Cardiac fibroblast (primary cell): ENCODE data around the gene AGPAT2.

ENCODE experiments used
- DNase-seq, 2 donors: peaks; one replicate each; pipeline versions ENCODE4 v3.0.0 to v3.0.0-alpha.2; 2010; ENCODE audit warnings: low read depth in 2 of 2
- H3K4me3 ChIP-seq, 2 donors: replicated peaks in 1 of 2; 1 replicate in 1 of 2; 2 replicates in 1 of 2; pipeline ENCODE4 v1.5.1; 2011; ENCODE audit warnings: low read depth in 2 of 2, low read length in 2 of 2, mild to moderate bottlenecking in 2 of 2, moderate library complexity in 1 of 2
- CTCF ChIP-seq: IDR thresholded peaks from one replicate; pipeline ENCODE4 v1.5.1; 2011; ENCODE audit warnings: low read depth, mild to moderate bottlenecking, low read length, inconsistent platforms

The AGPAT2 gene

GRCh38 chr9:136700959-136701667 is 13.9 kb upstream of the AGPAT2 start:
- TF ChIP-seq CTCF, result no peak

GRCh38 chr9:136700304-136700703 is 13.0 kb upstream of the AGPAT2 start:
- no peak overlapping the region for H3K4me3 ChIP-seq
- peak; percentile 43 to 49 for DNase-seq
- no peak for TF ChIP-seq CTCF

More at GRCh38 chr9:136700959-136701667, 13.9 kb upstream of the AGPAT2 start:
- no peak for DNase-seq
- no peak overlapping the region for H3K4me3 ChIP-seq

GRCh38 chr9:136698635-136699246 is 11.5 kb upstream of the AGPAT2 start:
- no peak for TF ChIP-seq CTCF
- DNase-seq, result no peak
- H3K4me3 ChIP-seq, result no peak overlapping the region

GRCh38 chr9:136697821-136698526 is 10.7 kb upstream of the AGPAT2 start:
- TF ChIP-seq CTCF, result no peak
- H3K4me3 ChIP-seq, result peak overlapping the region in 1 of 2 donors; percentile 24
- no peak for DNase-seq

GRCh38 chr9:136697146-136697820 is 10.0 kb upstream of the AGPAT2 start:
- H3K4me3 ChIP-seq, result peak overlapping the region in 1 of 2 donors; percentile 24
- peak; percentile 53 to 54 for DNase-seq
- TF ChIP-seq CTCF, result no peak

- no peak overlapping the region for H3K4me3 ChIP-seq
- DNase-seq, result no peak
- TF ChIP-seq CTCF, result no peak
Measured at GRCh38 chr9:136696502-136696901, 9.2 kb upstream of the AGPAT2 start.
